Muscle of leg (tissue), 11 donors: ENCODE measurements around the gene VPS51. TPM values are rescaled to one million over a fixed set of nuclear protein-coding genes. Genes with fewer than 3 reads are reported as not detected.

Experiments used
- DNase-seq: peaks from one replicate; pipeline ENCODE4 v3.0.0; 2013
- H3K27ac ChIP-seq: one replicate; pipeline ENCODE4 v1.5.1; 2013; ENCODE audit warnings: mild to moderate bottlenecking, low read length, control low read depth
- H3K27me3 ChIP-seq: one replicate; pipeline ENCODE4 v1.6.1; 2013; ENCODE audit warnings: low read length; ENCODE audit not compliant: control insufficient read depth, insufficient read depth
- H3K36me3 ChIP-seq: one replicate; pipeline ENCODE4 v1.6.1; 2013; ENCODE audit warnings: low read length; ENCODE audit not compliant: control insufficient read depth, insufficient read depth
- H3K4me1 ChIP-seq: one replicate; pipeline ENCODE4 v1.6.1; 2013; ENCODE audit warnings: low read length; ENCODE audit not compliant: control insufficient read depth, insufficient read depth
- H3K4me3 ChIP-seq: one replicate; pipeline ENCODE4 v1.5.1; 2013; ENCODE audit warnings: low read length, control low read depth
- H3K9me3 ChIP-seq: replicated peaks from 2 replicates; pipeline ENCODE4 v1.6.1; 2013; ENCODE audit warnings: low read depth, low read length; ENCODE audit not compliant: control insufficient read depth
- WGBS: methylation state at CpG from one replicate; pipeline ENCODE4 v1.1.5; 2013; ENCODE audit warnings: missing lambda C conversion rate; ENCODE audit not compliant: insufficient coverage; 5-methylcytosine and 5-hydroxymethylcytosine counted together
- polyA plus RNA-seq, 8 donors: library from polyadenylated mRNA; unstranded; fragments of 120-200 nt; gene quantifications; one replicate each; pipeline versions ENCODE4 v1.2.1 to v1.2.3, GENCODE V29; 2013; ENCODE audit warnings: inconsistent platforms in 1 of 8, low replicate concordance in 1 of 8; ENCODE audit not compliant: insufficient read length in 8 of 8, insufficient read depth in 1 of 8
- total RNA-seq: library from RNA; stranded (reverse); fragments of 120-200 nt; gene quantifications from one replicate; pipeline ENCODE4 v1.2.4, GENCODE V29; 2013

Gene VPS51
- total and polyA plus RNA-seq, 9 donors, result 109 to 147 (median 135) TPM

DNA sequence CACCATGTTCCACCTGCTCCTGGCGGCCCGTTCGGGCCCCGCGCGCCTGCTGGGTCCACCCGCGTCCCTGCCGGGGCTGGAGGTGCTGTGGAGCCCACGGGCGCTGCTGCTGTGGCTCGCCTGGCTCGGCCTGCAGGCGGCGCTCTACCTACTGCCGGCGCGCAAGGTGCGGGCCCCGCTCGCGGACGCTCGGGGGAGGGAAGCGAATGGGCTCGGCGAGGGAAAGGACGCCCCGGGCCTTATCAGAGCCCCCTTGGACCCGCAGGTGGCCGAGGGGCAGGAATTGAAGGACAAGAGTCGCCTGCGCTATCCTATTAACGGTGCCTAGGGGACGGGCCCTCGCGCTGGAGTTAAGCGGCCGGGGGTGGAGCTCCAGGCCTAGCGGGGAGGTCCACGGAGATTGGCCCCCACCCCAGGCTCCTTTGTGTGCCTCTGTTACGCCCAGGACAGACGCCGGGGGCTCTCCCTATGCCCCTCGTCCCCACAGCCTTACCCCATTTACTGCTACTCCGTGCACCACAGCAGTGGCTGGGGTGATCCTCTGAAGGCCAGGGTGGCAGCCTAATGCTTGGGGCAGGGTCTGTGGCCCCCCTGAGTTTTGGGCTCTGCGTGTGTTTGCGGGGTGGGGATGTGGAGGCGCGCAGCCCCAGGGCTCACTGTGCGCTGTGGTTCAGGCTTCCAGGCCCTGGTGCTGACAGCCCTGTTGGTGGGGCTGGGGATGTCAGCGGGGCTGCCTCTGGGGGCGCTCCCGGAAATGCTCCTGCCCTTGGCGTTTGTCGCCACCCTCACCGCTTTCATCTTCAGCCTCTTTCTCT is 16.7 kb downstream of the VPS51 start:
- peaks cover 42% of the 10 kb centered on the region for H3K4me1 ChIP-seq
- WGBS, result under 1% methylated on average over 49 of the region's 57 CpGs
- peaks cover 37% of the 10 kb centered on the region for H3K36me3 ChIP-seq
- no peak for DNase-seq
- H3K27me3 ChIP-seq, result peaks cover 7% of the 10 kb centered on the region
- H3K9me3 ChIP-seq, result no peaks in the 10 kb centered on the region
- H3K27ac ChIP-seq, result peak overlapping the region; percentile 29
- peak overlapping the region; percentile 58 for H3K4me3 ChIP-seq

DNA sequence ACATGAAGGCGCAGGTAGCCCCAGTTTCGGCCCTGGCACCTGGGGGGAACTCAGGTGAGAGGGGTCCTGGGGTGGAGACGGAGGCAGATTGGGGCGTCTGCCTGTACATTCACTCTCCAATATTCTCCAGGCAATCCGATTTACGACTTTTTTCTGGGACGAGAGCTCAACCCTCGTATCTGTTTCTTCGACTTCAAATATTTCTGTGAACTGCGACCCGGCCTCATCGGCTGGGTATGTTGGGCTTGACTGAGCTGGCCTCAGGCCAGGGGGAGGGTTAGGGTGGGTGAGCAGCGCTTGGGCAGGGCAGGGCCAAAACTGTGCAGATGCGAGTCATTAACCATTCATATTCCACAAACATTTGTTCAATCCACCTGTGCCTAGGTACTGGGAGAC is 17.3 kb downstream of the VPS51 start:
- H3K9me3 ChIP-seq, result no peaks in the 10 kb centered on the region
- peak overlapping the region; percentile 58 for H3K4me3 ChIP-seq
- 6% methylated on average over 6 of the region's 14 CpGs for WGBS
- H3K27me3 ChIP-seq, result peaks cover 7% of the 10 kb centered on the region
- DNase-seq, result no peak
- H3K4me1 ChIP-seq, result peaks cover 45% of the 10 kb centered on the region
- no peak overlapping the region for H3K27ac ChIP-seq
- peaks cover 37% of the 10 kb centered on the region for H3K36me3 ChIP-seq

GRCh38 chr11:65113839-65114238 is 17.8 kb downstream of the VPS51 start:
- H3K27ac ChIP-seq, result no peak overlapping the region
- peaks cover 38% of the 10 kb centered on the region for H3K36me3 ChIP-seq
- peaks cover 7% of the 10 kb centered on the region for H3K27me3 ChIP-seq
- H3K4me1 ChIP-seq, result peaks cover 45% of the 10 kb centered on the region
- 81% methylated on average over 4 of the region's 6 CpGs for WGBS
- H3K9me3 ChIP-seq, result no peaks in the 10 kb centered on the region
- no peak overlapping the region for H3K4me3 ChIP-seq
- DNase-seq, result no peak

- Histone ChIP-seq H3K27ac (no peak overlapping the region), H3K9me3 (no peaks in the 10 kb centered on the region), H3K4me3 (no peak overlapping the region), H3K27me3 (peaks cover 7% of the 10 kb centered on the region), H3K36me3 (peaks cover 38% of the 10 kb centered on the region), H3K4me1 (peaks cover 45% of the 10 kb centered on the region)
- 91% methylated on average over 10 of the region's 11 CpGs for WGBS
- no peak for DNase-seq
These were observed 18.6 kb downstream of the VPS51 start for GRCh38 chr11:65114538-65115171.

- no peak overlapping the region for H3K27ac ChIP-seq
- DNase-seq, result no peak
- peaks cover 7% of the 10 kb centered on the region for H3K27me3 ChIP-seq
- H3K4me3 ChIP-seq, result no peak overlapping the region
- no peaks in the 10 kb centered on the region for H3K9me3 ChIP-seq
- H3K36me3 ChIP-seq, result peaks cover 43% of the 10 kb centered on the region
- peaks cover 43% of the 10 kb centered on the region for H3K4me1 ChIP-seq
- 96% methylated on average over 16 of the region's 21 CpGs for WGBS
These were observed 19.5 kb downstream of the VPS51 start for GRCh38 chr11:65115361-65116082.

DNA sequence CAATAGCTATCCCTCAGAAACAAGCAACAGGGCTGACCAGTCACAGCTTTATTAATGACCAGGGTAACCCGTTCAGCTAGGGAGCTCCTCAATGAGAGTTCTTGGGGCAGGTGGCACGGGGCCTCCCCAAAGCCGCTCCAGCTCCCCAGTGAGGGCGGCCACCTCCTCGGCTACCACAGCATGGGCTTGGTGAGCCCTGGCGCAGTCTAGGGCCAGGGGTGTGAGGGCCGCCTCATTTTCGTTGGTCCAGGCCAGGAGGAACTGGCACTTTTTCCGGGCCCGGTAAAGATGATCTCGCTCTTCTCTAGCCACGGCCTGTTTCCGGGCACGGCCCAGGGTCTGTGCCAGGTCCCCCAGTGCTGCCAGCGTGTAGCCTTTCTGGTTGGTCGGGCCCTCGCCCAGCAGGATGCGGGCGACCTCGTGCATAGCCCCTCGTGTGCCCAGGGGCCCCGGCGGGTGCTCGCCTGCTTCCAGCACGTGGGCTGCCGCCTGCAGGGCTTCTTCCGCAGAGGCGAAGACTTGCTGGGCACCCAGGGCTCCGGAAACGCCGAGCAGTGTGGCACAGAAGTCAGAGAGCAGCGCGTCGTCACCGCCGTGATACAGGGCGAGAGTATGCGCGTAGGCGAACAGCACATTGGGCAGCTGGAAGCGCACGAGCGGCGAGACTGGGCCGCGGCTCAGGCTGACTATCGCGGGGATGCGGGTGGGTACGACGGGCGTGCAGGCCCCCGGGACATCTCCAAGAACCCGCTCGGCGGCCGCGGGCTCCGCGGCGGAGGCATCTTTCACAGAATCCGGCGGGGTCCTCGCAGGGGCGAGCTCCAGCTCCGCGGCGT is 20.6 kb downstream of the VPS51 start:
- peaks cover 7% of the 10 kb centered on the region for H3K27me3 ChIP-seq
- no peaks in the 10 kb centered on the region for H3K9me3 ChIP-seq
- peaks cover 47% of the 10 kb centered on the region for H3K4me1 ChIP-seq
- H3K27ac ChIP-seq, result no peak overlapping the region
- 23% methylated on average over 68 of the region's 68 CpGs for WGBS
- H3K4me3 ChIP-seq, result peak overlapping the region; percentile 94
- DNase-seq, result no peak
- peaks cover 50% of the 10 kb centered on the region for H3K36me3 ChIP-seq

DNA sequence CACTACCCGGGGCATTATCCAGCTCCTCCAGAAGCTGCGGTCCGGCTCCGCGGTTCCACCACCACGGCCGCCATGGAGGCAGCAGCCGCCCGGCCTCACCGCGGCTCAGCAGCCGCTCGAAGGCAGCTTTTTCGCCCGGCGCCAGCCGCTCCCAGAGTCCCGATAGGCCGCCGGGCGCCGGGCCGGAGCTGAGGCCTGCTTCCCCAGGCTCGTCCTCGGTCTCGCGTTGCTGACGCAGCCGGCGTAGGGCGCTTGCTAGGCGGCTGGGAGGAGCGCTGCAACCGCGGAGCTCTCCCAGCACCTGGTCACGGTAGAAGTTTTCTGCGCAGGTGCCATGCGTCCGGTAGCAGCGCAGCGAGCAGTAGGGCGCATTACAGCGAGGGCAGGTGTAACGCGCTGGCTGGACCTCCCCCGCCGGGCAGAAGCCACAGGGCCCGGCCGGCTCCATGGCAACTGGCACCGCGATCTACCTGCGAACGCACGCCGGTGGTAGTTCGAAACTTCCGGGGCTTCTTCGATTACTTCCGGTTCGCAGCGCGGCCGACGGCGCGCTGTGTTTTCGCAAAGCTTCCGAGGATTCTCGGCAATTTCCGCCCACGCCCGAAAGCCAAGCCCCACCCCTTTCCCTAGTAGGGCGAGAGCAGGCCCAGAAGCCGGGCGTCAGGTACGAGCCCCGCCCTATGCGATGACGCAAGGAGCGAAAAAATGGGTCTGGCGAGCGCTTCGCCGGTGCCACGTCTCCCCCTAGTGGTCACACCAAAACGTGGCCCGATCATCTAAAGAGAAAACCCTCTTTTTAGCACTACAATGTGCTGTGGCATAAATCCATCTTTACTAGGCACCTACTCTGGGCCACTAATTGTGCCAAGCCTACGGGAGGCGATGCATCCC is 21.4 kb downstream of the VPS51 start, which contains the start of gene ZNHIT2:
TSS of gene ZNHIT2 (minus strand) at position 496 of the 891 bp plus-strand sequence. CDS start at position 448, 48 bp downstream.
- Histone ChIP-seq H3K4me1 (peaks cover 42% of the 10 kb centered on the region), H3K27me3 (peaks cover 7% of the 10 kb centered on the region), H3K9me3 (no peaks in the 10 kb centered on the region), H3K27ac (peak within 1 kb of the TSS; percentile 83), H3K36me3 (peaks cover 50% of the 10 kb centered on the region), H3K4me3 (peak within 1 kb of the TSS; percentile 94)
- peak; percentile 100 for DNase-seq
- WGBS, result under 1% methylated on average over 88 of the region's 89 CpGs

DNA sequence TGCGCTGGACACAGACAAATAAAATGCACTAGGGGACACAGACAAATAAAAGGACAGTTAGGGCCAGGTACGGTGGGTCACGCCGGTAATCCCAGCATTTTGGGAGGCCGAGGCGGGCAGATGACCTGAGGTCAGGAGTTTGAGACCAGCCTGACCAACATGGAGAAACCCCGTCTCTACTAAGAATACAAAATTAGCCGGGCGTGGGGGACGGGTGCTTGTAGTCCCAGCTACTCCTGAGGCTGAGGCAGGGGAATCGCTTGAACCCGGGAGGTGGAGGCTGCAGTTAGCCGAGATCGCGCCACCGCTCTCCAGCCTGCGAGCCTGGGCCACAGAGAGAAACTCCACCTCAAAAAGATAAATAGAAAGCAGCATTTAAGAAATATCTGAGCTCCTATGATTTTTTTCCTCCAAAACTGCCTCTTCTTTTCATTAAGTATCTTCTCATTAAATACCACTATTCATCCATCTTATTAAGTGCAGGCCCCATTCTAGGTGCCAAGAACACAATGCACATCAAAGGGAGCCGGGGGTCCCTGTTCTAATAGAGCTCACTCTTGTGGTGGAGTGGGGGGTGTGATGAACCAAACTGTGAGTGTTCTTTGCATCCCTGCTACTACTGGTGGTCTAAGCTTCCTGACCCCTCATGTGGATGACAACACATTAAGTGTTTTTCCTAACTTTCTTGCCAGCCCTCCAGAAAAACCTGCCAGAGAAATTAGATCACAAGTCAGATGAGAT is 22.3 kb downstream of the VPS51 start:
- Histone ChIP-seq H3K4me1 (peaks cover 38% of the 10 kb centered on the region), H3K36me3 (peaks cover 50% of the 10 kb centered on the region), H3K27ac (peak overlapping the region; percentile 64), H3K27me3 (peaks cover under 1% of the 10 kb centered on the region), H3K4me3 (no peak overlapping the region), H3K9me3 (no peaks in the 10 kb centered on the region)
- whole genome bisulfite sequencing, result 85% methylated on average over 16 of the region's 18 CpGs
- no peak for DNase-seq
